Fibroblast of pulmonary artery (primary cell): ENCODE results near the gene IGFBP5.

Experiments used
- DNase-seq: peaks from one replicate; pipeline ENCODE4 v3.0.0-alpha.2; 2010; ENCODE audit warnings: low read depth
- H3K4me3 ChIP-seq: replicated peaks from 2 replicates; pipeline ENCODE4 v1.5.1; 2011; ENCODE audit warnings: low read depth, mild to moderate bottlenecking, control low read depth, low read length, moderate library complexity
- CTCF ChIP-seq: IDR thresholded peaks from 2 replicates; pipeline ENCODE4 v1.5.1; 2011; ENCODE audit warnings: mild to moderate bottlenecking, control low read depth, low read length, inconsistent platforms; ENCODE audit errors: missing control alignments

IGFBP5 gene

GRCh38 chr2:216690456-216690852 lies 4.9 kb downstream of the IGFBP5 start:
- H3K4me3 ChIP-seq = no peak overlapping the region
- no peak for DNase-seq
- no peak for TF ChIP-seq CTCF

GRCh38 chr2:216689397-216689796 lies 6.0 kb downstream of the IGFBP5 start:
- DNase-seq = no peak
- no peak overlapping the region for H3K4me3 ChIP-seq
- no peak for TF ChIP-seq CTCF

GRCh38 chr2:216688731-216689340 lies 6.5 kb downstream of the IGFBP5 start:
- no peak for TF ChIP-seq CTCF
- no peak for DNase-seq
- H3K4me3 ChIP-seq = no peak overlapping the region

GRCh38 chr2:216687646-216688045 lies 7.7 kb downstream of the IGFBP5 start:
- no peak for DNase-seq
- TF ChIP-seq CTCF = peak; percentile 31
- no peak overlapping the region for H3K4me3 ChIP-seq

- no peak for DNase-seq
- H3K4me3 ChIP-seq = no peak overlapping the region
- no peak for TF ChIP-seq CTCF
These were observed 8.2 kb downstream of the IGFBP5 start for GRCh38 chr2:216687111-216687510.

- DNase-seq = no peak
- H3K4me3 ChIP-seq = no peak overlapping the region
- TF ChIP-seq CTCF = no peak
These were observed 9.9 kb downstream of the IGFBP5 start for GRCh38 chr2:216685327-216685875.

- H3K4me3 ChIP-seq = no peak overlapping the region
- TF ChIP-seq CTCF = no peak
- DNase-seq = peak; percentile 97
These were observed 11.5 kb downstream of the IGFBP5 start for GRCh38 chr2:216683846-216684245.
